ENCODE data around the gene CYP4F2.

GRCh38 chr19:15859187-15859586, 38.7 kb downstream of the CYP4F2 start:
- no peak for TF ChIP-seq EP300 (IDR thresholded peaks at IDR 0.05)
- no peak for TF ChIP-seq CTCF (IDR thresholded peaks at IDR 0.05)
- TF ChIP-seq POLR2A (IDR thresholded peaks at IDR 0.05; ENCODE audit: low read depth): no peak
- TF ChIP-seq POLR2AphosphoS5 (IDR thresholded peaks at IDR 0.05): no peak

Data from esophagus muscularis mucosa (tissue), 4 donors.